Activated naive CD4-positive, alpha-beta T cell (primary cell): ENCODE results near the gene FOXL3.

Experiments used
- DNase-seq, 4 experiments: peaks; one replicate each; lab custom pipeline; 2025; lab: John Stamatoyannopoulos, UW

FOXL3 gene

DNA sequence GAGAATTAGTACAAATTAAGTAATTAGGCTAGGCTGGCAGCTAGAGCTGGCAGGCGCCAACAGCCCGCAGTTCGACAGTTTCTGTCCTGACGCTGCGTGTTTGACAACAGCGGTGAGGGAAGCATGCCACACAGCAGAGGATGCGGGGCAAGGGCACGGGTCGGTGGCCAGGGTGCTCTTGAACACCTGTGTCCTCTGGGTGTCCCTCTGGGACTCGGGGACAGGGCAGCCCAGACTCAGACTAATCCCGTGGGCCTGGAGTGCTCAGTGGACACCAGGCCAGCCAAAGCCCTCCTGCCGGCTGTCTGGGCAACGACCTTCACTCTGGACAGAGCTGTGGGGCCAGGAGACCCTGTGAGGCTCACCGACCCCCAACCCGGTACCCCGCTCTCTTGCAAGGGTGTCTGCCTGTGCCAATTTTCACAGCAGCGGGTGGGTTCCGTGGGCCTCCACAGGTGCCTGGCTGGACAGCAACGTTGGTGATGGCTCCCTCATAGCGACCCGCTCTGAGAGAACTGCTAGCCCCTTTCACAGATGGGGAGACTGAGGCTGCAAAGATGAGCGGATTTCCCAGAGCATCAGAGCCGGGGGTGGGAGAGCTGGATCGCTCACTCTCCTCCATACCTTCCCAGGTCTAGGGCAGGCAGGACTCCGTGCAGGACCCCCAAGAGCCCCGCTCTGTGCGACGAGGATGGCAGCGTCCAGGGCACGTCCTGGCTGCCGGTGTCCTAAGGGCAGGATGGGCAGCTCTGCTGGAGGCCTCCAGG lies 48.5 kb downstream of the FOXL3 start:
- DNase-seq: no peak

DNA sequence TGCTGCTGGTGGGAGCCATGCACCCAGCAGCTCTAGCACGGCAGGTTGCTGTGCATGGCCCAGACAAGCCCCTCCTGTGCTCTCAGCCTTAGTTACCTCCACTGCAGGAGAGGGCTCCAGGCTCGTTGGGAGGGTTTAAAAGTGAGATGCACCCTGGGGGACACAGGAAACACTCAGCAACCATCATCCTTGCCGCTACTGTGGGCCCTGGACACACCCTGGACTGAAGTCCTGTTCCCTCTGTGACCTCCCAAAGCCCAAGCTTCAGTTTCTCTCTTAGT lies 49.0 kb downstream of the FOXL3 start:
- DNase-seq: no peak

GRCh38 chr7:339696-340095 lies 49.7 kb downstream of the FOXL3 start:
- no peak for DNase-seq

DNA sequence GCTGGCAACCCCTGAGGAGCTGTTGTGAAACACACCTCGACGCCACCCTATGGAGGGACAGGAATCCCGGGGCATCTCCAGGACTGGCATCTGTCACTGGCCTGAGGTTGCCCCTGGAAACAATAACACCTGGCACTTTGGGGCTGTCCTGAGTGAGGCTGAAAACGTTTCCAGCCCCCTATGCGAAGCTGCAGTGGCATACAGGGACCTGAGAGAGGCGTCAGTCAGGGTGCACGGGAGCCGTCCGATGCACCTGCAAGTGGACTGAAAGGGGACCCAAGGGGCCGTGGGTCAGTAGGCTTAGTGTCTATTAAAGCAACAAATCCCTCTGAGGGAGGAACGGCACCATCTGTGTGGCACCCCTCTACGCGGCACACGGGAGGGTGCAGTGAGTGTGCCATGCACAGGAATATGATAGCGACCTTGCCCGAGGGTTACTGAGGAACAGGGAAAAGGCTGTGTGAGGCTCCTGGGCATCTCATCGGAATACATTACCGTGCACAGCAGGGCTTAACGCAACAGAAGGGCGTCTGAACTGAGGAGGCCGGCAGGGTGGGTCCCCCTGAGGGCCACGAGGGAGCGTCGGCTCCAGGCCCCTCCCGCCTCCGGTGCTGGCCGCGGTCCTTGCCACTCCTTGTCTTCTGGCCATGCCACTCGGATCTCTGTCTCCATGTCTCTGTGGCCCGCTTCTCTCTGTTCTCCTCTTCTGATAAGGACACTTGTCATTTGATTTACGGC lies 50.4 kb downstream of the FOXL3 start:
- DNase-seq: no peak
